Neural progenitor cell (in vitro differentiated cells): ENCODE measurements around the gene MAD1L1. TPM values are rescaled to one million over a fixed set of nuclear protein-coding genes. Genes with fewer than 3 reads are reported as not detected.

ENCODE experiments used
- DNase-seq: peaks from one replicate; pipeline ENCODE4 v3.0.0-alpha.2; 2016; ENCODE audit warnings: low spot score
- H2AFZ ChIP-seq: fragments of 200-600 bp; sonication (generic); replicated peaks from 2 replicates; pipeline ENCODE4 v1.6.1; 2016; ENCODE audit warnings: antibody characterized with exemption
- H3F3A ChIP-seq: fragments of 200-600 bp; sonication (generic); 2 replicates; pipeline ENCODE4 v1.6.1; 2016; ENCODE audit warnings: antibody characterized with exemption, low read depth
- H3K27ac ChIP-seq: fragments of 200-600 bp; sonication (generic); 2 replicates; pipeline ENCODE4 v1.5.1; 2016; ENCODE audit warnings: mild to moderate bottlenecking
- H3K27me3 ChIP-seq: fragments of 200-600 bp; sonication (generic); 2 replicates; pipeline ENCODE4 v1.6.1; 2016; ENCODE audit warnings: mild to moderate bottlenecking, moderate library complexity
- H3K36me3 ChIP-seq: fragments of 200-600 bp; sonication (generic); 2 replicates; pipeline ENCODE4 v1.5.1; 2016
- H3K4me1 ChIP-seq: fragments of 200-600 bp; sonication (generic); 2 replicates; pipeline ENCODE4 v1.6.1; 2016; ENCODE audit warnings: mixed run types
- H3K4me2 ChIP-seq: fragments of 200-600 bp; sonication (generic); 2 replicates; pipeline ENCODE4 v1.6.1; 2016
- H3K4me3 ChIP-seq: fragments of 200-600 bp; sonication (generic); 2 replicates; pipeline ENCODE4 v1.5.1; 2016
- H3K79me2 ChIP-seq: fragments of 200-600 bp; sonication (generic); 2 replicates; pipeline ENCODE4 v1.6.1; 2016; ENCODE audit warnings: low read depth
- H3K9ac ChIP-seq: fragments of 200-600 bp; sonication (generic); 2 replicates; pipeline ENCODE4 v1.6.1; 2016
- H3K9me3 ChIP-seq: fragments of 200-600 bp; sonication (generic); 2 replicates; pipeline ENCODE4 v1.5.1; 2016; ENCODE audit warnings: low read depth
- H4K20me1 ChIP-seq: fragments of 200-600 bp; sonication (generic); 2 replicates; pipeline ENCODE4 v1.6.1; 2016; ENCODE audit warnings: low read depth
- H3K27ac Mint-ChIP-seq: 3 replicates; pipeline ENCODE4 v1.8.0; 2021; ENCODE audit warnings: mixed read lengths
- H3K27me3 Mint-ChIP-seq: 2 replicates; pipeline ENCODE4 v1.8.0; 2022; ENCODE audit warnings: low read depth, mild to moderate bottlenecking, inconsistent platforms, moderate library complexity, mixed read lengths; ENCODE audit not compliant: insufficient read depth
- H3K36me3 Mint-ChIP-seq: 3 replicates; pipeline ENCODE4 v1.8.0; 2021; ENCODE audit warnings: mixed read lengths
- H3K4me1 Mint-ChIP-seq: 3 replicates; pipeline ENCODE4 v1.8.0; 2021; ENCODE audit warnings: mixed read lengths
- H3K4me3 Mint-ChIP-seq: 3 replicates; pipeline ENCODE4 v1.8.0; 2021; ENCODE audit warnings: mild to moderate bottlenecking, moderate library complexity, mixed read lengths
- H3K9me3 Mint-ChIP-seq: 3 replicates; pipeline ENCODE4 v1.8.0; 2020; ENCODE audit warnings: mixed read lengths
- CTCF ChIP-seq: fragments of 200-600 bp; sonication (generic); IDR thresholded peaks from 2 replicates; pipeline ENCODE4 v1.5.1; 2017; ENCODE audit warnings: antibody characterized with exemption, mild to moderate bottlenecking
- EZH2 ChIP-seq: fragments of 200-600 bp; sonication (generic); IDR thresholded peaks from 2 replicates; pipeline ENCODE4 v1.6.1; 2017; ENCODE audit warnings: antibody characterized with exemption, mild to moderate bottlenecking, moderate library complexity
- EZH2phosphoT487 ChIP-seq: fragments of 200-600 bp; sonication (generic); IDR thresholded peaks from 2 replicates; pipeline ENCODE4 v1.6.1; 2017; ENCODE audit warnings: antibody characterized with exemption
- total RNA-seq: library from RNA; depleted of rRNA; stranded (reverse); fragments of >200 nt; gene quantifications from 2 replicates; pipeline ENCODE4 v1.2.3, GENCODE V29; 2015; ENCODE audit warnings: low replicate concordance

The MAD1L1 gene
- total RNA-seq, 1 donor from 2014 or later, result 23.7 TPM

DNA sequence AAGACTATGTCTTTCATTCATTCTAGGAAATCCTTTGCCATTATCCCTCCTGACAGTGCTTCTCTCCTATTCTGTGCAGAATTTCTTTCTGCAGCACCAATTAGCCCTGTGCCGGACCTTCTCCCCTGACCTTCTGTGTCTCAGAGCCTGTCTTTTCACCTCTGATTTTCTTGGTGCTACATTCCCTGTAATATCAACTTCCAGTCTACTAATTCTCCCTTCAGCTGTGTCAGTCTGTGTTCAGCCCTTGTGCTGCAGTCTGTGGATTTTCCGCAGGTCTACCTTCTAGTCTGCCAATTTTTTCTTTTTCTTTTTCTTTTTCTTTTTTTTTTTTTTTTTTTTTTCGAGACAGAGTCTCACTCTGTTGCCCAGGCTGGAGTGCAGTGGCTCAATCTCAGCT is 446.9 kb downstream of the MAD1L1 start:
- TF ChIP-seq EZH2 (no peak), CTCF (no peak), EZH2phosphoT487 (no peak)
- H3K27me3 Mint-ChIP-seq, result peaks cover 2% of the 10 kb centered on the region
- peaks cover 16% of the 10 kb centered on the region for H3K9me3 Mint-ChIP-seq
- peak overlapping the region; percentile 17 for H3K4me3 Mint-ChIP-seq
- no peaks in the 10 kb centered on the region for H3K4me1 ChIP-seq
- no peaks in the 10 kb centered on the region for H3K9me3 ChIP-seq
- peaks cover 4% of the 10 kb centered on the region for H3K36me3 Mint-ChIP-seq
- H3K27ac Mint-ChIP-seq, result no peak overlapping the region
- H3K9ac ChIP-seq, result no peak overlapping the region
- H3K4me1 Mint-ChIP-seq, result no peaks in the 10 kb centered on the region
- no peaks in the 10 kb centered on the region for H4K20me1 ChIP-seq
- no peak overlapping the region for H2AFZ ChIP-seq
- H3K4me2 ChIP-seq, result no peak overlapping the region
- H3K27ac ChIP-seq, result no peak overlapping the region
- DNase-seq, result no peak
- H3K4me3 ChIP-seq, result no peak overlapping the region
- no peaks in the 10 kb centered on the region for H3K79me2 ChIP-seq
- no peaks in the 10 kb centered on the region for H3F3A ChIP-seq
- no peaks in the 10 kb centered on the region for H3K36me3 ChIP-seq
- H3K27me3 ChIP-seq, result no peaks in the 10 kb centered on the region

GRCh38 chr7:1781369-1781768 is 451.4 kb downstream of the MAD1L1 start:
- no peak for DNase-seq
- no peak overlapping the region for H3K4me3 Mint-ChIP-seq
- H3K9me3 ChIP-seq, result no peaks in the 10 kb centered on the region

DNA sequence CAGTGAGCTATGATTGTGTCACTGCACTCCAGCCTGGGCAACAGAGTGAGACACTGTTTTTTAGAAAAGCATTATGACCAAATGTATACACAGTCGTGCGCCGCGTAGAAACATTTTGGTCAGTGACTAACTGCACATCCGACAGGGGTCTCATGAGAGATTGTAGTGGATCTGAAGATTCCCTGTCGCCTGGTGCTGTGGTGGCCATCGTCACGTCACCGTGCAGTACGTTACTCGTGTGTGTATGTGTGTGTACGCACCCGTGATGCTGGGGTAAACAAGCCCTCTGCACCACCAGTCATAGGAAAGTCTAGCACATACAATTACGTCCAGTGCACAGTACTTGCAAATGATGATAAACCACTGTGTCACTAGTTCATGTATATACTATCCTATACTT is 453.3 kb downstream of the MAD1L1 start:
- no peaks in the 10 kb centered on the region for H3K4me1 ChIP-seq
- no peak overlapping the region for H2AFZ ChIP-seq
- H3K36me3 ChIP-seq, result no peaks in the 10 kb centered on the region
- no peaks in the 10 kb centered on the region for H3K79me2 ChIP-seq
- H3K4me3 ChIP-seq, result no peak overlapping the region
- no peak overlapping the region for H3K27ac ChIP-seq
- no peaks in the 10 kb centered on the region for H3F3A ChIP-seq
- Mint-ChIP-seq H3K36me3 (no peaks in the 10 kb centered on the region), H3K4me3 (no peak overlapping the region), H3K27me3 (peaks cover 4% of the 10 kb centered on the region), H3K9me3 (peaks cover 22% of the 10 kb centered on the region), H3K4me1 (no peaks in the 10 kb centered on the region), H3K27ac (no peak overlapping the region)
- TF ChIP-seq CTCF (no peak), EZH2phosphoT487 (no peak), EZH2 (no peak)
- no peak overlapping the region for H3K9ac ChIP-seq
- H4K20me1 ChIP-seq, result no peaks in the 10 kb centered on the region
- no peaks in the 10 kb centered on the region for H3K27me3 ChIP-seq
- no peaks in the 10 kb centered on the region for H3K9me3 ChIP-seq
- no peak overlapping the region for H3K4me2 ChIP-seq
- DNase-seq, result no peak

More at GRCh38 chr7:1781369-1781768, 451.4 kb downstream of the MAD1L1 start:
- H3F3A ChIP-seq, result no peaks in the 10 kb centered on the region
- no peaks in the 10 kb centered on the region for H3K27me3 ChIP-seq
- H3K4me1 ChIP-seq, result no peaks in the 10 kb centered on the region
- no peaks in the 10 kb centered on the region for H4K20me1 ChIP-seq
- H3K4me3 ChIP-seq, result no peak overlapping the region
- H3K9ac ChIP-seq, result no peak overlapping the region
- no peaks in the 10 kb centered on the region for H3K4me1 Mint-ChIP-seq
- H3K4me2 ChIP-seq, result no peak overlapping the region
- H3K36me3 ChIP-seq, result no peaks in the 10 kb centered on the region
- peaks cover 4% of the 10 kb centered on the region for H3K36me3 Mint-ChIP-seq
- H2AFZ ChIP-seq, result no peak overlapping the region
- TF ChIP-seq EZH2 (no peak), EZH2phosphoT487 (no peak), CTCF (no peak)
- H3K9me3 Mint-ChIP-seq, result peaks cover 26% of the 10 kb centered on the region
- H3K79me2 ChIP-seq, result no peaks in the 10 kb centered on the region
- no peak overlapping the region for H3K27ac ChIP-seq
- H3K27me3 Mint-ChIP-seq, result peaks cover 4% of the 10 kb centered on the region
- H3K27ac Mint-ChIP-seq, result no peak overlapping the region
